GM21390 (cell line): ENCODE data around the gene FBXW11.

Source experiments
- ATAC-seq: cut with Tn5 transposase; IDR thresholded peaks from one replicate; pipeline ENCODE4 v1.9.1; 2021; ENCODE audit not compliant: unreplicated experiment

The FBXW11 gene

DNA sequence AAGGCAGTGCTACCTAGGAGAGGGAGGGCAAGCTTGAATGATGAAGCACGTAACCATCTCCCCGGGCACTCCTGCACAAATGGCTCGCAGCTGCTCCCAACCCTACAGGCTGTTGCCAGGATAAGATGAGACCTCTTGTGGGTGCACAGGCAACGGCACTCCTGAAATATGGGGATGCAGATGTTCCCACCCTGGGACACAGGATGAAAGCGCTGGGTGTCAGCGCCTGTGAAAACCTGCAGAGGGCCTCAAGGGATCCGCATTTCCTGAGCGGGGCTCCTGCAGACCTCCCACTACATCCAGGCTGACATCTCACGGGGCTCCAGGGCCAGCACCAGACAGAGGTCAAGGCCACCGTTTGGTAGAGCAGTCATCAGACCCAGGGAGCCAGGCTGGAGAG is 160.1 kb downstream of the FBXW11 start:
- no peak for ATAC-seq

DNA sequence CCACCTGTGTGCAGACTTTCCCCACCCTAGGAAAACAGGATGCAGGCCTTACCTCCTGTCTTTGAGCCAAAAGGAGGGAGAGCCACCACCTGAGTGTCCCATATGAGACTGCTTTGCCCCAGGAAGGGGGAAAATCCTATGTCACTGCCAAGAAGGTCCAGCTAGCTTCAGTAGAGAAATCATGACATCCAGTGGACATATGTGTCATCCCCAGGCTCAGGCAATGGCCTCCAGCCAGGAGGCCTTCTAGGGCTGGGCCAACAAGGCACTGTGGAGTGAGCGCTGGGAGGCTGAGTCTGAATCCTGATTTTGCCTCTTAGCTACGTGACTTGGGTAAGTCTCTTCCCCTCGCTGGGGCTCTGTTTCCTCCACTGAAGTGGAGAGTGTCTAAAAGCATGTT is 160.6 kb downstream of the FBXW11 start:
- no peak for ATAC-seq

DNA sequence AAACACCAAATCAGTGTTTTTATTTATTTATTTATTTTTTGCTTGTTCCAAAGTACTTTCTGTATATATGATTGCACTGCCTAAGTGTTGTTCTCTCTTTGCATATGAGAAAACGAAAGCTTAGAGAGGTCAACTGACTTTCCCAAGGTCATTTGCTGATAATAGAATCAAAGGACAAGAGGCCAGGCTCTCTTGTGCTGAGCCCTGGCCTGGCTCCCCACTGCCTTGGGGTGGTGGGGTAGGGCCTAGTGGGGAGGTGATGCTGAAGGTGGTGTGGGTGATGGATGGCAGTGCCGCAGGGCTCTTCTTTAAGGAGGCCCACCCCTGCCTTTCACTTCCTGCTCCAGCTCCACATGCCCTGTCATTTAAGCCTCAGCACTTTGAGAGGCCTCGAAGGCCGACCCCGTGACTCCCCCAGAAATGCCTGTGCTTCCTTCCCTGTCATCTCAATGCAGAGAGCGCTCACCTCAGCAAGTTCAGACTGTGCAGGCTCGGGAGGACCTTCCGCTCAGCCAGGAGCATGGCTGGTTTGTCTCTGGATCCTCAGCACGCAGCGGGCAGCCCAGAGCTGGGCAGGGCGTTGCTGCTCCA is 161.3 kb downstream of the FBXW11 start:
- no peak for ATAC-seq

DNA sequence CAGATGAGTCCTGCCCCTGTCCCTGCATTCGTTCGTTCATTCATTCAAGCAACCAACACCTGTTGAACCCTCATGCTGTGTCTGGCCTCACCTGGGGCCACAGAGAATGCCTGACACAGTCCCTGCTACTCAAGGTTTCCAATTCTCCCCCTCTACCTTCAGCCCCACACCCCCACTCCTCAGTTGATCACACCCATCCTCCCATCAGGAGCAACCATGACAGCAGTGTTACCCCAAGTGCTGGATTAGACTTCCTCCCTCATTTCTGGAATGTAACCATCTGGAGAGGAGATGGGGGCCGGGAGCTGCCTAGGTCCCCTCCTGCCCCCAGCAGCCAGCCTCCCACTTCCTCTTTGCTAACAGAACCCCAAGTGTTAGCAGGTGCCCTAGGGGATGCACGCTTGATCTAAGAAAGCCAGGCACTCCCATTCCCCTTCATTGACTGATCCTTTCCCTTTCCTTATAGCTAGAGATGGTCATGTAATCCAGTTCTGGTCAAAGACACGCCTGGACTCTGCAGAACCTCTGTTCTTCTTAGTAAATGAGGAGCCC is 163.6 kb downstream of the FBXW11 start:
- no peak for ATAC-seq

DNA sequence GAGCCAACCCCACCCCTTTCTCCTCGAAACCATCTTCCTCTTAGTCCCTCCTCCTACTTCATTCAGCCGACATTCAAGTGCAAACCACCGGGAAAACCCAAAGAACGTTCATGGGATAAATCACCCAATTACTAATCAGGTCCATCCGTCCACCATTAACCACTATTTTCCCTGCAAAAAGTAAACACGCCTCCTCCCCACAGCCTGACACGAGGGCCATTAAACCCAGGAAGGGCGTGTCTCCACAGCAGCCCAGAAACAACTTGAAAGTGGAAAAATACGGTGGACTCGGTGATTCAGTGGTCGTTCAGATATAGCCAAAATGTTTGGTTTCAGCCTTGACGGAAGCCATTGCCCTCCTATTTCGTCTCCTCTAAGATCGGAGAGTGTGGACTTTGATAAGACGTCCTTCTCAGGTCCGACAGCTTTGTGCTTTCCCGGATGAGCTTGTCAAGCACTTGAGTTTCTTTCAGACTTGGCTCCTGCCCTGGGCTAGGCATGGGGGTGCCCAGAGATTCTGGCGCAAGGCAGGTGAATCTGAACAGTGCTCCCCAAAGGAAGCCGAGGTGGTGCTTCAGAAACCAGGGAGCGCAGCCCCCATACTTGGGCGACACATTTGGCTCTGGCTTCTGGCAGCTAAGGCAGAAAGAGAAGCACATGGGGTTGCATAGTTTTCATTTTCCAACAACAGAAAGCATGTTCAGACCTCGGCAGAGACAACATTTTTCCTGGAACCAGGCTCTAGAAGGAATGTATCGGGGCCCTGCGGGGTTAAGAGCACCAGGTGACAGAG is 164.3 kb downstream of the FBXW11 start:
- ATAC-seq: no peak

DNA sequence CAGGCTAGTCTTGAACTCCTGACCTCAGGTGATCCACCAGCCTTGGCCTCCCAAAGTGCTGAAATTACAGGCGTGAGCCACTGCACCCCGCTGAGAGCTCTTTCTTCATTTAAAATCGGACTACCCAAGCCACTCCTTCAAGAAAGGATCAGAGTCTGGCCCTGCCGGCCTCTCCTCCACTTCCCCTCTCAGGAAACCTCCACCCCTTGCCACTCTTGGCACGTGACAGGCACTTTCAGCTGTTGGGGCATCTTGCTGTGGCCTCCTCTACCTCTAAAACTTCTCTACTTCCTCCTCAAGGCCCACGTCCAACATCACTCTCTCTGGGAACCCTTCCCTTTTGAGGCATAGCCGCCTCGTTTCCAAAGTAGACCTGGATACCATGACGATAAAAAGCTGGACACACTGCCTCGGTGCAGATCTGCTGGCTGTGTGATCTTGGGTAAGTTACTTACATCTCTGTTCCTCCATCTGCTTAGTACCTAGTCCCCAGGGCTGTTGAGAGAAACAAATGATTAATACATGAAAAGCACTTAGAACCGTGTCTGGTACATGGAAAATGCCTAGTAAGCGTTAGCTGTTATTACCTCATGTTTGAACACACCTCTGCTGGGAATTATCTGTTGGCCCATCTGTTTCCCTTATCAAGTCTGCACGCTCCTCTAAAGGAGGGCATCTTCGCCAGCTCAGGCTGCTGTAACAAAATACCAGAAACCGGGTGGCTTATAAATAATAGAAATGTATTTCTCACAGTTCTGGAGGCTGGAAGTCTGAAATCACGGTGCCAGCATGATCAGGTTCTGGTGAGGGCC is 165.5 kb downstream of the FBXW11 start:
- no peak for ATAC-seq

DNA sequence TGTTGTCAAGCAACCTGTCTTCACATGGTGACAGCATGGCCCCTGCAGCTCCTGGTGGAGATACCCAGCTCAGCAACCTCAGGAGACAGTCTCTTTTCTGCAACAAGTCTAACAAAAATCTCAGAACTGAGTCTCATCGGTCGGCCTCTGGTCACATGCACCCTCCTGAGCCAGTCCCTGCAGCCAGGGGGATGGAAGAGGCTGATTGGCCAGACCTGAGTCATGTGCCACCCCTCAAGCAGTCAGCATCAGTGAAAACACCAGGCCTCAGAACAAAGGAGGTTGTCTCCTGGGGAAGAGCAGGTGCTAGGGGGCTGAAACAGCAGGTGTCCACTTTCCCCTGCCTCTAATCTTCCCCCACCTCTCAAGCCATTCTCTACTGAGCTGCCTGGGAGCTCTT is 166.4 kb downstream of the FBXW11 start:
- no peak for ATAC-seq

DNA sequence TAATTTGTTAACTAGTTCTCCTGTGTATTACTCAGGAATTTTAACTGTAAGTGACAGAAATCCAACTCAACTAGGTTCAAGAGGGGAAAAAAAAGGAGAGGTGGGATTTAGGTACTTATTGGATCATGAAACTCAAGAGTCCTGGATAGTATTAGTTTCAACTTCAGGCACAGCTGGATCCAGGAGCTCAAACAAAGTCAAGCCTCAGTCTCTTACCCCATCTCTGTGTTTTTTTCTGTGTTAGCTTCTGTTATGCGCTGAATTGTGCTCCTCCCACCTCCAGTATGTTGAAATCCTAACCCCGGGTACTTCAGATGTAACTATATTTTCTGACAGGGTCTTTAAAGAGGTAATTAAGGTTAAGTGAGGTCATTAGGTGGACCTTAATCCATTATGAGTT is 167.3 kb downstream of the FBXW11 start:
- no peak for ATAC-seq

DNA sequence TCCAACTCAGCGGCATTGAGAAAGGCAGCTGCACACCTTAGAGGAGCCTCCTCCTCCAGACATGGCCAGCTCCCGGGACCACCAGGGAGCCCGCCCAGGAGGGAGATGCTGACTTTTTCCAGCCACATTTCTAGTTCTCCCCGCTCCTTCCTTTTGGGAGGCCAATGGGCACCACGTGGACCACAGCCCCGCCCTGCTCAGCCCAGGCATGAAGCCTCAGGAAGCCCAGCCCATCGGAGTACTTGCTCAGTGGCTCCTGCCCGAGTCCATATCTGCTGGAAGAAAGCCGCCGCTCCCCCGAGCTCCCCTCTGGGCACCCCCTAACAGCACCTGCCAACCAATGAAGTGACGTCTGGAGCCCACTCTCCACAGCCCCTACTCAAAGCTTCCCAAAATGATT is 168.4 kb downstream of the FBXW11 start:
- no peak for ATAC-seq

DNA sequence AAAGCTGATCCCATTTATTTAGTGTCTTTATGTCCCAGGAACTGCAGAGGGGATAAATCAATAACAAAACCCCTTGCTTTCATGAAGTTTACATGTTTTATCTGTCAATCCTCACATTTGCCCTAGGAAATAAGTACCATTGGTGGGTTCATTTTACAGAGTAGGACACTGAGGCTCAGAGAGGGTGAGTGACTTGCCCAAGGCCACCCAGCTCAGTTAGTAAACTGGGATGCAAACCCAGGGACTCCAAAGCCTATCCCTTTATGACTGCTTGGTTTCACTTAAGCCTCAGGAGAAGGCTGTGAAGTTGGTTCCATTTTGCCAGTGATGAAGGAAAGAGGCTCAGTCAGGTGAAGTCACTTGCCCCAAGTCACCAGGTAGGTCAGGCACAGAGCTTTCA is 168.9 kb downstream of the FBXW11 start:
- ATAC-seq: no peak

DNA sequence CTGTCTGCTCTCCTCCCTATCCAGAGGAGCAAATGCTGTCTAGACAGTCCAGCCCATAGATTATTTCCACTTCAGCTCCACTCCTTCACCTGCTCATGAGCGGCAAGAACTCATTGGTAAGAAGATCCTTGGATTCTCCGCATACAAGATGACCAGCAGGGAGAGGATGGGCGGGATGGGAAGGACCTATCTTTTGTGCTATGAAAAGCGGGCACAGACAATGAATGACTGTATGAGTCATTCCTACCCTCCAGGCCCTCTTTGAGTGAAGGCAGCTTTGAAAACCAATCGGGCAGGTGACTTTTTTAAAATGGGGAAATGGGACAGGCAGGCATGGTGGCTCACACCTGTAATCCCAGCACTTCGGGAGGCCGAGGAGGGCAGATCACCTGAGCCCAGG is 171.4 kb downstream of the FBXW11 start:
- ATAC-seq: no peak

DNA sequence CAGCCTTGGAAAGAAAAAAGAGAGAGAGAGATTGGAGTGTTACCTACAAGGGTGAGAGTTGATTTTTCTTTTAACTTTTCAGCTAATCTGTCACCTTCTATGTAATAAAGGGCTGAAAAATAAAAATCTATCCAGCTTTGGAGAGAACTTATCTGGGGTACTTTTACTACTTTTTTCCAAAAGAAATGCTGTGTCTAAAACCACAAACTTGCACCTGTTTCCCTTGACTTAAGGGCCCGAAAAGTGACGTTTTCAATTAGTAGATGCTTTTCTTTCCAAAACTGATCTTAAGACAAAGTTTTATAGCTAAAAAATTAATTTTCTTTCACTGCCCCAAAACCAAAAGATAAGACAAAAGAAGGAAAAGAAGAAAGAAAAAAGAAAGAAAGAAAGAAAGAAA is 172.0 kb downstream of the FBXW11 start:
- no peak for ATAC-seq

DNA sequence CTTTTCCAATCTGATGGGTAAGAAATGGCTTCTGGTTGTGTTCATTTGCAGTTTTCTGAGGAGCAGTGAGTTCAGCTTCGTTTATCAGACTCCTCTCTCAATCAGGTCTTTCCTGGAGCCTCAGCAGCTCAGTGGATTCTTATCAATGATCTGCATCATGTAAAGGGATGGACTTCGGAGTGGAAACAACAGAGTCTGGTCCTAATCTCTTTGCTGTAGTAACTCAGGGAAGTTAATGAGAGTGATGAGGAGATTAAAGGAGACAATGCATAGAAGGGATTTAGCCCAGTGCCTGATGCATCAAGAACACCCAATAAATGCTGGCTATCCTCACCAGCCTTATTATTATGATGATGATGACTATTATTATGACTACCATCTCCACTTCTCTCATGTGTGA is 173.7 kb downstream of the FBXW11 start:
- ATAC-seq: no peak

DNA sequence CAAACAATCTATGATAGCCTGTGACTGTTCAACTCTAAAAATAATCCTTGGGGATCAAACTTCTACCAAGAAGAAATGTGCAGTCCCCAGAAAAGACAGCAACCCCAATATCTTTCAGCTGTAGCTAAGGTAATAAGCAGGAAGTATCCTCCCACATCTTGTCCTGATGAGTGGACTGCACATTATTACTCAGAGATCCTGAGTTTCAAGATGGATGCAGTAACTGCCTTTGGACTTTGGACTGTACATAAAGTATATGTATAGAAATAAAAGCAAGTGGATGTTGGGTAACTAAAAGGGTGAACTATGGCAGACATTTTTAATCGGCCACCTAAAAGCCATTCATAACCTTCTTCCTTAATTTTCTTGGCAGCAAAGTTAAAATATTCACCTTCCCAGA is 175.8 kb downstream of the FBXW11 start:
- ATAC-seq: no peak

DNA sequence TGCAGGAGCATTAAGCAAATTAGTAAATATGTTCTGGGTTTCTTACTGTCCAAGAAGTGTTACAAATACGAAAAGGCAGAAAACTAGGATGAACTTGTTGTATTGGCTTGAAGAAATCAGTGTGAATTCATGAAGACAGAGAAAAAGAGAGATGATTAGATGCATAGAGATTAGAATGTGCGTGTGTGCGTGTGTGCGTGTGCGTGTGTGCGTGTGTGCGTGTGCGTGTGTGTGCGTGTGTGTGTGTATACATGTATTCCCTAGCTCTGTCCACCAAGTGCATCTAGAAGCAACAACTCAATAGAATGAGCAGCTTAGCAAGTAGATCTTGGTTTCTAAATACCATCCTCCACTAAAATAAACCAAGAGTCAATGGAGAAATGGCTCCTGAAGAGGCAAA is 179.3 kb downstream of the FBXW11 start:
- ATAC-seq: no peak

DNA sequence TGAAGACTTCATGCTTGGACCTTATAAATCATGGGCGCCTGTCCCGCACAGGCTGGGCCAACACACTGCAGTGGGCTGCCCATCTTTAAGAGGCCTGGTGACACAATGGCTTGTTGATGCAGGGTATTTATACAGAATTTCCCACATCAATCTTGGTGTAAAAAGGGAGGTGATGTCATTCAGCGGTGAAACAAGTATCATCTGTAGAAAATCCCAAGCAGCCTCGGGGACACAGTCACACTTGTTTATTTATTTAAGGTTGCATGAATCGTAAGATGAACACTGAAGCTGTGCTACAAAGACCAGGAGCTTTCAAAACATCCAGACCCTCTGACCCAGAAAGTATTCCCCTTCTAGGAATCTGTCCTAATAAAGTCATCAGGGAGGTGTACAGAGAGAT is 180.3 kb downstream of the FBXW11 start:
- no peak for ATAC-seq

DNA sequence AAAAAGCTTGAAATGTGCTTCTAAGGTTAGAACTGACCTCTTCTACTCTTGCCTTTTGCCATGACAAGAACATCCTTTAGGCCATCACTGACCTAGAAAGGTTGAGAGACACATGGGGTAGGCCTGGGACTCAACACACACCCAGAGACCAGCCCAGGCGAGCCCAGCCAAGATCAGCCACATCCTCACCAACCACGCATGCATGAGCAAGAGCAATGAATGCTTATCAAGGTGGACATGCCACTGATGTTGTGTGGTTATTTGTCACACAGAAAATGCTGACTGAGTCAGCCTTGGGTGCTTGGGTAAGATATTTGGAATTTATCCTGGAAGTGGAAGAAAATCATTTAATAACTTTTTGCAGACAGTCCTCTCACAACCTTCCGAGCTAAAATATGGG is 181.4 kb downstream of the FBXW11 start:
- ATAC-seq: no peak

DNA sequence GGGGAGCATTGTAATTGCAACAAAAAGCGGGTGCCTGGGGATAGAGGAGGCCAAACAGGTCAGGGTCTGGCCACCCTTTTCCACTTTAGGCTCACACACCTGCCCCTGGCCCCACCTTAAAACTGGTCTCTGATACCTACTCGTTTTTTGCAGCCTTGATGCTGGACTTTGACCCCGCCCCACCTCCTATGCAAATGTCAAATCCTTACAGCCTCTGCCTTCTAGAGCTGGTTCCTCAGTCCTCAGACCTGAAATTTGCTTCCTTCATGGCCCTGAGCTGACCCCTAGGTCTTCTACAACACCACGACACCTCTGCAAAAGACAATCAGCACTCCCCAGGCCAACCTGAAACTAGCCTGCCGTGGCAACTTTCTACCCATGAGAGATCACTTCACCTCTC is 183.2 kb downstream of the FBXW11 start:
- ATAC-seq: no peak

DNA sequence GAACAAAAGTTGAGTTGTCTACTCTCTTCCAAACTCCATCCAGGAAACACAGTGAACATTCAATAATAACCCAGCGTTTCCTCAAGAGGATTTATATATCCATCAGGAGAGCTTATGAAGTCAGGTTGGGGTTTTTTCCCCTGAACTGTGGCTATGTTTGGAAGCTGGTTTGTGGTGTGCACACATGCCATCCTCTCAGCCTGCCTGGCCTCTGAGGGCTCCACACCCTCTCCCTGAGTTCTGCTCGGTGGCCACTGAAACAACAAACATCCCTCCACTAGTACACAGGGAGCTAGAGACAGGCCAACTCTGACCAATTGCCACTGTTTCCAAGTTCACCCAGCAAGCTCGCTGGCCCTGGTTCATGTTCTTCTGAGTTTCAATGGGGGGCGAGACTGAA is 185.2 kb downstream of the FBXW11 start:
- ATAC-seq: no peak

DNA sequence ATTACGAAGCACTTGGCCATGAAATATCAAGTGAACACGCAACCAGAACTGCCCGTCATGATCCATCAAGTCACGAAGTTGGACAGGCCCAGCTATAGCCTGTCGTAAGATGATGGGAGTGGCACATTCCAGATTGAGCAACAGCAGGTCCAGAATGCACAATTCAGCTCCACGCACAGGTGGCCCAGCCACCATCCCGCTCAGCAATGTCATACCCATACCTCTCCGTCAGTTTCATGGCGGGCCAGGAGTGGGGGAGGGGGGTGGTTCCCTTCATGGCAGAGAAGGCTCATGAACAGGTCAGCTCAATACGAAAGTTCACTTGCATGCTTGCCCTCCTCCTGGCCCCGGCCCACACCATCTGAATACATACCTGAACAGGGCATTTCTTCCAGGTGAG is 185.9 kb downstream of the FBXW11 start:
- ATAC-seq: no peak

DNA sequence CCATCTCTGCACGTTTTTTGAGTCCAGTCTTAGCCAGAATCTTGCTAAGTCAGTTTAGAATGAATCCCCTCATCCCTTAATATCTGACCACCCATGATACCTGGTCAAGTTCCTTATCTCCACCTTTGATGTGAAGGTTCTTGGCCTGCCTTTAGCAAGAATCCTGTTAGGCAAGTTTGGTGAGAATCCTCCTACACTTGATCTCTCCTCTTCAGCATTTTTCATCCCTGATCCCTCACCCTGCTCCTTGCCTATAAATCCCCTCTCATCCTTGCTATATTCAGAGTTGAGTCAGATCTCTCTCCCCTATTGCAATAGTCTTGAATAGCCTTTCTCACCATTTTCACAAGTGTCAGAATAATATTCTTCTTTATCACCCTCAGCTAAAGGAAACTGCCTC is 189.8 kb downstream of the FBXW11 start:
- ATAC-seq: no peak
